Measurements from ENCODE around the gene TRIO. TPM values are rescaled to one million over a fixed set of nuclear protein-coding genes. Genes with fewer than 3 reads are reported as not detected.

TRIO gene
- total and polyA plus RNA-seq, 2 donors (not counting 1 experiment from before 2014, with no cell fraction given), result 134 to 281 TPM

GRCh38 chr5:14528115-14528514 lies 385.0 kb downstream of the TRIO start:
- Histone ChIP-seq H3K9me3 (ENCODE audit: control insufficient read depth, insufficient read depth, low read depth, low read length) (no peaks in the 10 kb centered on the region), H3K79me2 (ENCODE audit: control insufficient read depth, insufficient read depth, low read length) (no peaks in the 10 kb centered on the region), H3K27me3 (ENCODE audit: control insufficient read depth, insufficient read depth, low read length) (no peaks in the 10 kb centered on the region), H3K4me2 (ENCODE audit: extremely low read depth, insufficient read depth, low read length) (no peak overlapping the region), H3K36me3 (ENCODE audit: control insufficient read depth, insufficient read depth, low read length) (no peaks in the 10 kb centered on the region), H2AFZ (ENCODE audit: low read length) (no peak overlapping the region), H3K4me3 (replicated peaks in 1 of 4; ENCODE audit: control extremely low read depth in 1 of 4, insufficient read depth in 1 of 4, low read depth in 3 of 4, low read length in 4 of 4) (no peak overlapping the region), H3K27ac (ENCODE audit: insufficient read depth, low read length) (no peak overlapping the region), H3K9ac (ENCODE audit: insufficient read depth, low read length) (no peak overlapping the region), H4K20me1 (ENCODE audit: control insufficient read depth, extremely low read depth, insufficient read depth, low read length) (no peaks in the 10 kb centered on the region), H3K4me1 (ENCODE audit: control insufficient read depth, extremely low read depth, insufficient read depth, low read length) (no peaks in the 10 kb centered on the region)
- TF ChIP-seq CTCF (conservative IDR thresholded peaks at IDR 0.05 in 1 of 2, IDR thresholded peaks at IDR 0.05 in 1 of 2; ENCODE audit: low read depth in 1 of 2, low read length in 2 of 2) (no peak), EZH2 (IDR thresholded peaks at IDR 0.05; ENCODE audit: low read length, missing control alignments) (no peak)
- DNase-seq (ENCODE audit: low read depth in 2 of 2), result no peak

GRCh38 chr5:14528926-14529325 lies 385.8 kb downstream of the TRIO start:
- H3K27ac ChIP-seq (ENCODE audit: insufficient read depth, low read length), result no peak overlapping the region
- DNase-seq (ENCODE audit: low read depth in 2 of 2), result no peak
- H2AFZ ChIP-seq (ENCODE audit: low read length), result no peak overlapping the region
- no peaks in the 10 kb centered on the region for H3K79me2 ChIP-seq (ENCODE audit: control insufficient read depth, insufficient read depth, low read length)
- H3K4me1 ChIP-seq (ENCODE audit: control insufficient read depth, extremely low read depth, insufficient read depth, low read length), result no peaks in the 10 kb centered on the region
- no peak overlapping the region for H3K4me3 ChIP-seq (replicated peaks in 1 of 4; ENCODE audit: control extremely low read depth in 1 of 4, insufficient read depth in 1 of 4, low read depth in 3 of 4, low read length in 4 of 4)
- H3K27me3 ChIP-seq (ENCODE audit: control insufficient read depth, insufficient read depth, low read length), result no peaks in the 10 kb centered on the region
- no peaks in the 10 kb centered on the region for H3K36me3 ChIP-seq (ENCODE audit: control insufficient read depth, insufficient read depth, low read length)
- no peaks in the 10 kb centered on the region for H3K9me3 ChIP-seq (ENCODE audit: control insufficient read depth, insufficient read depth, low read depth, low read length)
- H3K9ac ChIP-seq (ENCODE audit: insufficient read depth, low read length), result no peak overlapping the region
- no peak overlapping the region for H3K4me2 ChIP-seq (ENCODE audit: extremely low read depth, insufficient read depth, low read length)
- H4K20me1 ChIP-seq (ENCODE audit: control insufficient read depth, extremely low read depth, insufficient read depth, low read length), result no peaks in the 10 kb centered on the region
- TF ChIP-seq EZH2 (IDR thresholded peaks at IDR 0.05; ENCODE audit: low read length, missing control alignments) (no peak), CTCF (conservative IDR thresholded peaks at IDR 0.05 in 1 of 2, IDR thresholded peaks at IDR 0.05 in 1 of 2; ENCODE audit: low read depth in 1 of 2, low read length in 2 of 2) (no peak)

- H3K4me2 ChIP-seq (ENCODE audit: extremely low read depth, insufficient read depth, low read length), result no peak overlapping the region
- H3K27ac ChIP-seq (ENCODE audit: insufficient read depth, low read length), result no peak overlapping the region
- H3K36me3 ChIP-seq (ENCODE audit: control insufficient read depth, insufficient read depth, low read length), result no peaks in the 10 kb centered on the region
- H4K20me1 ChIP-seq (ENCODE audit: control insufficient read depth, extremely low read depth, insufficient read depth, low read length), result no peaks in the 10 kb centered on the region
- H3K4me1 ChIP-seq (ENCODE audit: control insufficient read depth, extremely low read depth, insufficient read depth, low read length), result no peaks in the 10 kb centered on the region
- H3K4me3 ChIP-seq (replicated peaks in 1 of 4; ENCODE audit: control extremely low read depth in 1 of 4, insufficient read depth in 1 of 4, low read depth in 3 of 4, low read length in 4 of 4), result no peak overlapping the region
- H2AFZ ChIP-seq (ENCODE audit: low read length), result no peak overlapping the region
- TF ChIP-seq EZH2 (IDR thresholded peaks at IDR 0.05; ENCODE audit: low read length, missing control alignments) (no peak), CTCF (conservative IDR thresholded peaks at IDR 0.05 in 1 of 2, IDR thresholded peaks at IDR 0.05 in 1 of 2; ENCODE audit: low read depth in 1 of 2, low read length in 2 of 2) (no peak)
- no peaks in the 10 kb centered on the region for H3K79me2 ChIP-seq (ENCODE audit: control insufficient read depth, insufficient read depth, low read length)
- H3K27me3 ChIP-seq (ENCODE audit: control insufficient read depth, insufficient read depth, low read length), result no peaks in the 10 kb centered on the region
- H3K9me3 ChIP-seq (ENCODE audit: control insufficient read depth, insufficient read depth, low read depth, low read length), result no peaks in the 10 kb centered on the region
- DNase-seq (ENCODE audit: low read depth in 2 of 2), result no peak
- H3K9ac ChIP-seq (ENCODE audit: insufficient read depth, low read length), result no peak overlapping the region
These were observed 388.5 kb downstream of the TRIO start for GRCh38 chr5:14531668-14532067.
